Astrocyte (in vitro differentiated cells and primary cell): ENCODE measurements around the gene FAM76B. TPM values are rescaled to one million over a fixed set of nuclear protein-coding genes. Genes with fewer than 3 reads are reported as not detected.
A peak's percentile ranks its signal among the peaks of the same experiment; 100 is the strongest.

Experiments used
- DNase-seq: peaks from one replicate; pipeline ENCODE4 v3.0.0-alpha.2; 2010; ENCODE audit warnings: low read depth
- FAIRE-seq: peaks from 2 replicates; lab custom pipeline; 2011; peaks lifted over from hg19 to GRCh38; lab: Jason Lieb, UNC
- H2AFZ ChIP-seq: 2 replicates; pipeline ENCODE4 v1.6.0; 2012; ENCODE audit warnings: low read depth, low read length, inconsistent platforms
- H3K27ac ChIP-seq: 2 replicates; pipeline ENCODE4 v1.5.1; 2011; ENCODE audit warnings: low read depth, low read length, inconsistent platforms
- H3K27me3 ChIP-seq: 2 replicates; pipeline ENCODE4 v1.6.0; 2011; ENCODE audit warnings: low read length, inconsistent platforms; ENCODE audit not compliant: insufficient read depth
- H3K36me3 ChIP-seq: 2 replicates; pipeline ENCODE4 v1.5.1; 2011; ENCODE audit warnings: low read length, inconsistent platforms; ENCODE audit not compliant: insufficient read depth
- H3K4me1 ChIP-seq: 2 replicates; pipeline ENCODE4 v1.5.1; 2011; ENCODE audit warnings: low read length, inconsistent platforms; ENCODE audit not compliant: insufficient read depth
- H3K4me2 ChIP-seq: 2 replicates; pipeline ENCODE4 v1.6.0; 2012; ENCODE audit warnings: low read length, inconsistent platforms
- H3K4me3 ChIP-seq: 2 replicates; pipeline ENCODE4 v1.5.1; 2011; ENCODE audit warnings: low read depth, mild to moderate bottlenecking, low read length, inconsistent platforms; ENCODE audit not compliant: insufficient read depth
- H3K79me2 ChIP-seq: 2 replicates; pipeline ENCODE4 v1.6.0; 2012; ENCODE audit warnings: mild to moderate bottlenecking, low read length, inconsistent platforms; ENCODE audit not compliant: insufficient read depth
- H3K9ac ChIP-seq: 2 replicates; pipeline ENCODE4 v1.6.0; 2012; ENCODE audit warnings: mild to moderate bottlenecking, low read length, inconsistent platforms
- H3K9me3 ChIP-seq: 2 replicates; pipeline ENCODE4 v1.5.1; 2012; ENCODE audit warnings: low read depth, mild to moderate bottlenecking, low read length, inconsistent platforms; ENCODE audit not compliant: insufficient read depth
- H4K20me1 ChIP-seq: 2 replicates; pipeline ENCODE4 v1.6.0; 2012; ENCODE audit warnings: low read length, inconsistent platforms; ENCODE audit not compliant: insufficient read depth
- H3K27ac Mint-ChIP-seq: one replicate; pipeline ENCODE4 v1.8.0; 2021; ENCODE audit warnings: mild to moderate bottlenecking, mixed read lengths; ENCODE audit not compliant: unreplicated experiment
- H3K27me3 Mint-ChIP-seq: one replicate; pipeline ENCODE4 v1.8.0; 2021; ENCODE audit warnings: low read depth, mixed read lengths; ENCODE audit not compliant: unreplicated experiment
- H3K36me3 Mint-ChIP-seq: one replicate; pipeline ENCODE4 v1.8.0; 2021; ENCODE audit warnings: low read depth, mixed read lengths; ENCODE audit not compliant: unreplicated experiment
- H3K4me1 Mint-ChIP-seq: one replicate; pipeline ENCODE4 v1.8.0; 2021; ENCODE audit warnings: low read depth, mixed read lengths; ENCODE audit not compliant: unreplicated experiment
- H3K4me3 Mint-ChIP-seq: one replicate; pipeline ENCODE4 v1.8.0; 2021; ENCODE audit warnings: mild to moderate bottlenecking, moderate library complexity, mixed read lengths; ENCODE audit not compliant: unreplicated experiment
- H3K9me3 Mint-ChIP-seq: one replicate; pipeline ENCODE4 v1.8.0; 2021; ENCODE audit warnings: mild to moderate bottlenecking, mixed read lengths; ENCODE audit not compliant: unreplicated experiment
- EZH2 ChIP-seq: IDR thresholded peaks from 2 replicates; pipeline ENCODE4 v1.6.1; 2012; ENCODE audit warnings: mild to moderate bottlenecking, low read length, inconsistent platforms; ENCODE audit not compliant: insufficient read depth
- total RNA-seq: library from RNA; stranded (reverse); gene quantifications from 2 replicates; pipeline ENCODE4 v1.2.1, GENCODE V29; 2021
- TF ChIP-seq, protein P1 (sequence below): IDR thresholded peaks from 2 replicates; pipeline ENCODE4 v1.5.1; 2011; ENCODE audit warnings: low read depth, mild to moderate bottlenecking, inconsistent platforms, low read length, moderate library complexity; ENCODE audit not compliant: insufficient read depth

Gene FAM76B
- total RNA-seq, 1 donor from 2014 or later = 19.7 TPM

DNA sequence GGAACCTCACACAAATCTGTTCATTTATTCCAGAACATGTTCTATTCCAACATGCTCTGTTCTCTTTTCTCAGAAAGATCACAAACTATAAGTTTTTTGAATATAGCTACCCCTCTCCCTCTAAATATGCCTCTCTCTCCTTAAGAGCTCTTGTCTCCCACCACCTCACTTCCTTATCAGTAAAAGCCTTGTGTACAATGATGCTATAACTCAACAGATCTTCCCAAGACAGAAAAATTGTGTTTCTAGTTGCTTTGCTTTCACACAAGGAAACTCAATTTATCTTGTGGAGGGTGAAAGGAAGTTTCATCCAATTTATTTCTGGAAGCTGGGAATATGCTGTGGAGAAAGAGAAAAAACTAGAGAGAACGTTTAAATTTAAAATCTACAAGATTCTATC, 64.4 kb downstream of the FAM76B start:
- Mint-ChIP-seq H3K27me3 (no peaks in the 10 kb centered on the region), H3K36me3 (no peaks in the 10 kb centered on the region), H3K27ac (no peak overlapping the region), H3K4me1 (peaks cover 5% of the 10 kb centered on the region), H3K9me3 (no peaks in the 10 kb centered on the region), H3K4me3 (no peak overlapping the region)
- FAIRE-seq (no peak), DNase-seq (no peak)
- Histone ChIP-seq H3K9me3 (no peaks in the 10 kb centered on the region), H3K9ac (no peak overlapping the region), H2AFZ (no peak overlapping the region), H3K27ac (no peak overlapping the region), H4K20me1 (no peaks in the 10 kb centered on the region), H3K27me3 (peaks cover 14% of the 10 kb centered on the region), H3K4me2 (no peak overlapping the region), H3K4me3 (no peak overlapping the region), H3K4me1 (no peaks in the 10 kb centered on the region), H3K79me2 (no peaks in the 10 kb centered on the region), H3K36me3 (no peaks in the 10 kb centered on the region)
- TF ChIP-seq, protein P1, sequence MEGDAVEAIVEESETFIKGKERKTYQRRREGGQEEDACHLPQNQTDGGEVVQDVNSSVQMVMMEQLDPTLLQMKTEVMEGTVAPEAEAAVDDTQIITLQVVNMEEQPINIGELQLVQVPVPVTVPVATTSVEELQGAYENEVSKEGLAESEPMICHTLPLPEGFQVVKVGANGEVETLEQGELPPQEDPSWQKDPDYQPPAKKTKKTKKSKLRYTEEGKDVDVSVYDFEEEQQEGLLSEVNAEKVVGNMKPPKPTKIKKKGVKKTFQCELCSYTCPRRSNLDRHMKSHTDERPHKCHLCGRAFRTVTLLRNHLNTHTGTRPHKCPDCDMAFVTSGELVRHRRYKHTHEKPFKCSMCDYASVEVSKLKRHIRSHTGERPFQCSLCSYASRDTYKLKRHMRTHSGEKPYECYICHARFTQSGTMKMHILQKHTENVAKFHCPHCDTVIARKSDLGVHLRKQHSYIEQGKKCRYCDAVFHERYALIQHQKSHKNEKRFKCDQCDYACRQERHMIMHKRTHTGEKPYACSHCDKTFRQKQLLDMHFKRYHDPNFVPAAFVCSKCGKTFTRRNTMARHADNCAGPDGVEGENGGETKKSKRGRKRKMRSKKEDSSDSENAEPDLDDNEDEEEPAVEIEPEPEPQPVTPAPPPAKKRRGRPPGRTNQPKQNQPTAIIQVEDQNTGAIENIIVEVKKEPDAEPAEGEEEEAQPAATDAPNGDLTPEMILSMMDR = no peak
- no peak for TF ChIP-seq EZH2

DNA sequence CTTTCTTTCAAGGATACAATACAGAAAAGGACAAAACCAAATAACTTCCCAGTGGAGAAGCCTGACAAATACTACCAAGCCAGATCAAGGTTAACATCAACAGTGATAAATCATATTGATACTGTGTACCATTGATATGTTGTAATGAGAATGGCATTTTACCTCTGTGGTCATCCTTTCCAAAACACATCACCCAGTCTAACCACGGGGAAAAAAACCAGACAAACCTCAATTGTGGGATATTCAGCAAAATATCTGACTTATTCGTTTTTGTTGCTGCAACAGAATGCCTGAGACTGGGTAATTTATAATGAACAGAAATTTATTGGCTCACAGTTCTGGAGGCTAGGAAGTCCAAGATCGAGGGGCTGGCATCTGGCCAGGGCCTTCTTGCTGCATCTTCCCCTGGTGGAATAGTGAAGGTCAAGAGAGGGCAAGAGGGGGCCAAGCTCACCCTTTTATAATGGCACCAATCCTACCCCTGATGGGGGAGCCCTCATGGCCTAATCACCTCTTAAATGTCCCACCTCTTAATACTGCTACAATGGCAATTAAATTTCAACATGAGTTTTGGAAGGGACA, 66.1 kb downstream of the FAM76B start:
- H3K27me3 Mint-ChIP-seq = no peaks in the 10 kb centered on the region
- H3K79me2 ChIP-seq = no peaks in the 10 kb centered on the region
- H3K9ac ChIP-seq = no peak overlapping the region
- H4K20me1 ChIP-seq = no peaks in the 10 kb centered on the region
- H3K9me3 ChIP-seq = no peaks in the 10 kb centered on the region
- H3K4me3 Mint-ChIP-seq = no peak overlapping the region
- no peaks in the 10 kb centered on the region for H3K36me3 ChIP-seq
- H3K4me1 Mint-ChIP-seq = peaks cover 10% of the 10 kb centered on the region
- no peak overlapping the region for H3K27ac Mint-ChIP-seq
- FAIRE-seq (no peak), DNase-seq (peak; percentile 90)
- H3K4me2 ChIP-seq = no peak overlapping the region
- H3K4me3 ChIP-seq = no peak overlapping the region
- no peaks in the 10 kb centered on the region for H3K36me3 Mint-ChIP-seq
- no peaks in the 10 kb centered on the region for H3K4me1 ChIP-seq
- H3K27ac ChIP-seq = no peak overlapping the region
- H2AFZ ChIP-seq = no peak overlapping the region
- TF ChIP-seq, protein P1 = no peak
- TF ChIP-seq EZH2 = no peak
- no peaks in the 10 kb centered on the region for H3K9me3 Mint-ChIP-seq
- H3K27me3 ChIP-seq = peaks cover 14% of the 10 kb centered on the region

DNA sequence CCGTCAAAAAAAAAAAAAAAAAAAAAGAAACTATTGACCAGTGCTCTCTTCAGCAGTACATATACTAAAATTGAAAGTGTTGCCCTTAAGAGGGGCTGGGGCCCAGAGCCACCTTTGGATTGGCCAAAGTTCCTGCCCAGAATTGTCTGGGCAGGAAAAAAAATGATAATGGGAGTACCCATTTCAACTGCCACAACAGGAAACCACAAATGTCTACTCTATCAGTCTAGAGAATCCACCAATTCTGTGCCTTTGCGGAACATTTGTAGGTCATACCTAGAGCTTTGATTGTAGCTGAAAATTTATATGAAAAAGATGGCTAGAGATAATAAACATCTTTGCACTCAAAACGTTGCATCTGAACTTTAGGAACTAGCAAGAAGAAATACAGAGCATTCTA, 69.4 kb downstream of the FAM76B start:
- Histone ChIP-seq H3K27ac (no peak overlapping the region), H3K4me3 (no peak overlapping the region), H3K27me3 (peaks cover 6% of the 10 kb centered on the region), H3K9me3 (no peaks in the 10 kb centered on the region), H4K20me1 (no peaks in the 10 kb centered on the region), H3K36me3 (no peaks in the 10 kb centered on the region), H3K9ac (no peak overlapping the region), H3K4me1 (peaks cover 9% of the 10 kb centered on the region), H2AFZ (no peak overlapping the region), H3K4me2 (no peak overlapping the region), H3K79me2 (no peaks in the 10 kb centered on the region)
- H3K4me3 Mint-ChIP-seq = no peak overlapping the region
- FAIRE-seq (no peak), DNase-seq (no peak)
- no peaks in the 10 kb centered on the region for H3K27me3 Mint-ChIP-seq
- TF ChIP-seq, protein P1 = no peak
- H3K4me1 Mint-ChIP-seq = peaks cover 30% of the 10 kb centered on the region
- no peaks in the 10 kb centered on the region for H3K36me3 Mint-ChIP-seq
- H3K27ac Mint-ChIP-seq = peak overlapping the region; percentile 69
- no peaks in the 10 kb centered on the region for H3K9me3 Mint-ChIP-seq
